SK-N-SH treated with all-trans-retinoic acid at 6 μM for 48 hours (cell line): Measurements from ENCODE around the gene SLC10A6.

ENCODE experiments used
- ATAC-seq: fragments of 200-7000 bp; cut with Tn5 transposase; 3 replicates; pipeline ENCODE4 v1.9.1; 2020; ENCODE audit warnings: mild to moderate bottlenecking, moderate library complexity
- ARNTL ChIP-seq: fragments of 450-650 bp; formaldehyde crosslinking; IDR thresholded peaks from 2 replicates; pipeline ENCODE4 v1.5.0; 2020; ENCODE audit warnings: low read depth, mild to moderate bottlenecking, moderate library complexity, borderline replicate concordance
- BACH2 ChIP-seq: fragments of 250-450 bp; sonication (Bioruptor Pico); IDR thresholded peaks from 2 replicates; pipeline ENCODE4 v1.9.0; 2021; ENCODE audit warnings: mild to moderate bottlenecking, borderline replicate concordance
- CSDC2 ChIP-seq: fragments of 250-450 bp; sonication (Bioruptor Pico); IDR thresholded peaks from 2 replicates; pipeline ENCODE4 v1.5.0; 2020; ENCODE audit warnings: mild to moderate bottlenecking, moderate library complexity
- ESRRG ChIP-seq: fragments of 250-450 bp; sonication (Bioruptor Pico); IDR thresholded peaks from 2 replicates; pipeline ENCODE4 v1.6.1; 2021; ENCODE audit warnings: mild to moderate bottlenecking
- ISL1 ChIP-seq: fragments of 250-450 bp; sonication (Bioruptor Pico); IDR thresholded peaks from 2 replicates; pipeline ENCODE4 v2.1.2; 2022; ENCODE audit warnings: mild to moderate bottlenecking, moderate library complexity
- OSR1 ChIP-seq: fragments of 250-450 bp; sonication (Bioruptor Pico); IDR thresholded peaks from 2 replicates; pipeline ENCODE4 v1.8.0; 2022; ENCODE audit warnings: moderate library complexity, mild to moderate bottlenecking, inconsistent platforms
- POU6F1 ChIP-seq: fragments of 250-450 bp; sonication (Bioruptor Pico); IDR thresholded peaks from 2 replicates; pipeline ENCODE4 v1.8.0; 2021; ENCODE audit warnings: low read depth, mild to moderate bottlenecking, moderate library complexity, borderline replicate concordance
- PPARA ChIP-seq: fragments of 250-450 bp; sonication (Bioruptor Pico); IDR thresholded peaks from 2 replicates; pipeline ENCODE4 v1.5.0; 2020; ENCODE audit warnings: mild to moderate bottlenecking, borderline replicate concordance
- RARB ChIP-seq: fragments of 250-450 bp; sonication (Bioruptor Pico); IDR thresholded peaks from 2 replicates; pipeline ENCODE4 v1.8.0; 2021; ENCODE audit warnings: mild to moderate bottlenecking, moderate library complexity
- SNAI2 ChIP-seq: fragments of 250-450 bp; sonication (Bioruptor Pico); IDR thresholded peaks from 2 replicates; pipeline ENCODE4 v1.5.0; 2020; ENCODE audit warnings: mild to moderate bottlenecking, moderate library complexity
- TCF4 ChIP-seq: fragments of 250-450 bp; sonication (Bioruptor Pico); IDR thresholded peaks from 2 replicates; pipeline ENCODE4 v1.8.0; 2021; ENCODE audit warnings: mild to moderate bottlenecking, moderate library complexity, borderline replicate concordance
- TOX ChIP-seq: fragments of 250-450 bp; sonication (Bioruptor Pico); IDR thresholded peaks from 2 replicates; pipeline ENCODE4 v1.8.0; 2021; ENCODE audit warnings: mild to moderate bottlenecking, moderate library complexity, borderline replicate concordance
- TSHZ2 ChIP-seq: fragments of 250-450 bp; sonication (Bioruptor Pico); IDR thresholded peaks from 2 replicates; pipeline ENCODE4 v1.5.0; 2020; ENCODE audit warnings: mild to moderate bottlenecking, moderate library complexity
- ZC3H10 ChIP-seq: fragments of 250-450 bp; sonication (Bioruptor Pico); IDR thresholded peaks from 2 replicates; pipeline ENCODE4 v1.5.1; 2021; ENCODE audit warnings: mild to moderate bottlenecking, moderate library complexity
- ZFP3 ChIP-seq: fragments of 250-450 bp; sonication (Bioruptor Pico); IDR thresholded peaks from 2 replicates; pipeline ENCODE4 v1.5.0; 2020; ENCODE audit warnings: mild to moderate bottlenecking, moderate library complexity
- ZFP30 ChIP-seq: fragments of 450-650 bp; formaldehyde crosslinking; IDR thresholded peaks from 2 replicates; pipeline ENCODE4 v1.5.0; 2022; ENCODE audit warnings: mild to moderate bottlenecking, moderate library complexity
- ZNF565 ChIP-seq: fragments of 450-650 bp; formaldehyde crosslinking; conservative IDR thresholded peaks from 2 replicates; pipeline ENCODE4 v1.5.0; 2020; ENCODE audit warnings: low read depth, mild to moderate bottlenecking, moderate library complexity
- ZNF70 ChIP-seq: fragments of 450-650 bp; formaldehyde crosslinking; IDR thresholded peaks from 2 replicates; pipeline ENCODE4 v1.5.0; 2020; ENCODE audit warnings: mild to moderate bottlenecking, moderate library complexity
- ZNF8 ChIP-seq: fragments of 450-650 bp; formaldehyde crosslinking; IDR thresholded peaks from 2 replicates; pipeline ENCODE4 v1.5.0; 2020; ENCODE audit warnings: mild to moderate bottlenecking, moderate library complexity
- TF ChIP-seq, protein P1 (sequence below): fragments of 250-450 bp; sonication (Bioruptor Pico); IDR thresholded peaks from 2 replicates; pipeline ENCODE4 v1.5.1; 2020; ENCODE audit warnings: low read depth, mild to moderate bottlenecking, moderate library complexity
- TF ChIP-seq, protein P2 (sequence below): fragments of 250-450 bp; sonication (Bioruptor Pico); IDR thresholded peaks from 2 replicates; pipeline ENCODE4 v1.8.0; 2020; ENCODE audit warnings: mild to moderate bottlenecking, moderate library complexity, borderline replicate concordance

The SLC10A6 gene

DNA sequence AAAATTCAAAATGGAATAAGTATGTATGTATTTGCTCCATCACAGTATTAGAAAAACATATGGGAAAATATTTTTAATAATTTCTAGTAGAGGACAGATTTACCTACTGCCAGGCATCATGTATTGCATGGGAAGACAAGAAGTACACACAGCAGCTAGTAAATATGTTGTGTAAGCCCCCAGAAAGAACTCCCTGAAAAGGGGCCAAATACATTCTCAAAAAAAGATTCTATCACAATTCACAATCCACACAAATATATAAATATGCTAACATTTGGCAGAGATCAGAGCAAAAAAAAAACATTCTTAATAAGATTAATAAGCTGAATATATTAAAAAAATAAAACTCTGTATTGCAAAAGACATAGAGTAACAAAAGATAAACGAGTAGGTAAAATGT lies 28.0 kb downstream of the SLC10A6 start (continued):
- TF ChIP-seq, protein P1, sequence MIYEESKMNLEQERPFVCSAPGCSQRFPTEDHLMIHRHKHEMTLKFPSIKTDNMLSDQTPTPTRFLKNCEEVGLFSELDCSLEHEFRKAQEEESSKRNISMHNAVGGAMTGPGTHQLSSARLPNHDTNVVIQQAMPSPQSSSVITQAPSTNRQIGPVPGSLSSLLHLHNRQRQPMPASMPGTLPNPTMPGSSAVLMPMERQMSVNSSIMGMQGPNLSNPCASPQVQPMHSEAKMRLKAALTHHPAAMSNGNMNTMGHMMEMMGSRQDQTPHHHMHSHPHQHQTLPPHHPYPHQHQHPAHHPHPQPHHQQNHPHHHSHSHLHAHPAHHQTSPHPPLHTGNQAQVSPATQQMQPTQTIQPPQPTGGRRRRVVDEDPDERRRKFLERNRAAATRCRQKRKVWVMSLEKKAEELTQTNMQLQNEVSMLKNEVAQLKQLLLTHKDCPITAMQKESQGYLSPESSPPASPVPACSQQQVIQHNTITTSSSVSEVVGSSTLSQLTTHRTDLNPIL (CRISPR knock-in tag) = no peak
- TF ChIP-seq ISL1 (CRISPR knock-in tag) = no peak

GRCh38 chr4:86819561-86819960 lies 29.6 kb downstream of the SLC10A6 start:
- ATAC-seq = no peak
- TF ChIP-seq ZNF8 (CRISPR knock-in tag) (no peak), TSHZ2 (CRISPR knock-in tag) (no peak), SNAI2 (CRISPR knock-in tag) (no peak), PPARA (CRISPR knock-in tag) (no peak), OSR1 (CRISPR knock-in tag) (no peak), RARB (CRISPR knock-in tag) (no peak), ESRRG (CRISPR knock-in tag) (no peak), POU6F1 (CRISPR knock-in tag) (no peak), ZNF70 (CRISPR knock-in tag) (no peak), ZFP30 (CRISPR knock-in tag) (no peak), ZNF565 (CRISPR knock-in tag) (no peak), ARNTL (no peak)
- TF ChIP-seq, protein P1 (CRISPR knock-in tag) = no peak

- no peak for ATAC-seq
These were observed 30.3 kb downstream of the SLC10A6 start for GRCh38 chr4:86818841-86819240.

More at GRCh38 chr4:86818841-86819240, 30.3 kb downstream of the SLC10A6 start:
- no peak for TF ChIP-seq BACH2 (CRISPR knock-in tag)
- TF ChIP-seq PPARA (CRISPR knock-in tag) = no peak
- no peak for TF ChIP-seq TOX (CRISPR knock-in tag)
- TF ChIP-seq CSDC2 (CRISPR knock-in tag) = no peak
- no peak for TF ChIP-seq TCF4 (CRISPR knock-in tag)
- no peak for TF ChIP-seq ZFP3 (CRISPR knock-in tag)
- TF ChIP-seq, protein P2, sequence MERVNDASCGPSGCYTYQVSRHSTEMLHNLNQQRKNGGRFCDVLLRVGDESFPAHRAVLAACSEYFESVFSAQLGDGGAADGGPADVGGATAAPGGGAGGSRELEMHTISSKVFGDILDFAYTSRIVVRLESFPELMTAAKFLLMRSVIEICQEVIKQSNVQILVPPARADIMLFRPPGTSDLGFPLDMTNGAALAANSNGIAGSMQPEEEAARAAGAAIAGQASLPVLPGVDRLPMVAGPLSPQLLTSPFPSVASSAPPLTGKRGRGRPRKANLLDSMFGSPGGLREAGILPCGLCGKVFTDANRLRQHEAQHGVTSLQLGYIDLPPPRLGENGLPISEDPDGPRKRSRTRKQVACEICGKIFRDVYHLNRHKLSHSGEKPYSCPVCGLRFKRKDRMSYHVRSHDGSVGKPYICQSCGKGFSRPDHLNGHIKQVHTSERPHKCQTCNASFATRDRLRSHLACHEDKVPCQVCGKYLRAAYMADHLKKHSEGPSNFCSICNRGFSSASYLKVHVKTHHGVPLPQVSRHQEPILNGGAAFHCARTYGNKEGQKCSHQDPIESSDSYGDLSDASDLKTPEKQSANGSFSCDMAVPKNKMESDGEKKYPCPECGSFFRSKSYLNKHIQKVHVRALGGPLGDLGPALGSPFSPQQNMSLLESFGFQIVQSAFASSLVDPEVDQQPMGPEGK (CRISPR knock-in tag) = no peak
- no peak for TF ChIP-seq RARB (CRISPR knock-in tag)
- no peak for TF ChIP-seq ZNF565 (CRISPR knock-in tag)
- TF ChIP-seq POU6F1 (CRISPR knock-in tag) = no peak
- no peak for TF ChIP-seq SNAI2 (CRISPR knock-in tag)
- TF ChIP-seq ESRRG (CRISPR knock-in tag) = no peak
- no peak for TF ChIP-seq ARNTL
- no peak for TF ChIP-seq ZNF70 (CRISPR knock-in tag)
- no peak for TF ChIP-seq ZC3H10 (CRISPR knock-in tag)
- TF ChIP-seq, protein P1 (CRISPR knock-in tag) = no peak
- no peak for TF ChIP-seq ZNF8 (CRISPR knock-in tag)
